B cell (primary cell): ENCODE data around the gene AFDN. TPM values are rescaled to one million over a fixed set of nuclear protein-coding genes. Genes with fewer than 3 reads are reported as not detected.

ENCODE experiments used
- ATAC-seq: fragments of 200-7000 bp; cut with Tn5 transposase; one replicate; pipeline ENCODE4 v1.10.0; 2021; ENCODE audit warnings: low read depth, mild to moderate bottlenecking, moderate number of reproducible peaks, moderate library complexity
- CTCF ChIA-PET: fragments of 350-600 bp; sonication (Branson Sonifier 250); formaldehyde crosslinking; loops from one replicate; lab custom pipeline; 2021; ENCODE audit warnings: antibody characterized with exemption, inconsistent platforms; lab: Charles Lee
- POLR2A ChIA-PET: fragments of 350-600 bp; sonication (Branson Sonifier 250); formaldehyde crosslinking; loops from one replicate; lab custom pipeline; 2021; ENCODE audit warnings: antibody characterized with exemption; lab: Charles Lee
- DNase-seq: peaks from one replicate; pipeline ENCODE4 v3.0.0; 2013
- H2AFZ ChIP-seq: 2 replicates; pipeline ENCODE4 v1.6.1; 2012; ENCODE audit warnings: mild to moderate bottlenecking, low read depth, low read length; ENCODE audit not compliant: insufficient read depth, poor library complexity, severe bottlenecking
- H3K27ac ChIP-seq, 2 donors: 1 replicate in 1 of 2; 2 replicates in 1 of 2; pipeline ENCODE4 v1.5.1; 2012 to 2013; ENCODE audit warnings: low read length in 2 of 2, mild to moderate bottlenecking in 2 of 2, moderate library complexity in 1 of 2
- H3K27me3 ChIP-seq, 4 experiments: fragments of 200-600 bp in 1 of 4; sonication (generic) in 1 of 4; replicated peaks in 1 of 4; 1 replicate in 2 of 4; 2 replicates in 2 of 4; pipeline versions ENCODE4 v1.6.1 to v1.7.0; 2013 to 2016; ENCODE audit warnings: low read length in 3 of 4, mild to moderate bottlenecking in 2 of 4, mixed read lengths in 1 of 4, moderate library complexity in 1 of 4; ENCODE audit not compliant: insufficient read depth in 4 of 4, control insufficient read depth in 3 of 4; ENCODE audit errors: control extremely low read depth in 1 of 4
- H3K36me3 ChIP-seq, 2 experiments: replicated peaks in 1 of 2; 1 replicate in 1 of 2; 2 replicates in 1 of 2; pipeline versions ENCODE4 v1.6.1 to v1.7.1; 2013; ENCODE audit warnings: low read length in 1 of 2; ENCODE audit not compliant: insufficient read depth in 2 of 2, control insufficient read depth in 1 of 2; ENCODE audit errors: control extremely low read depth in 1 of 2, extremely low read depth in 1 of 2
- H3K4me1 ChIP-seq, 2 donors: fragments of 200-600 bp in 1 of 2; sonication (generic) in 1 of 2; 1 replicate in 1 of 2; 2 replicates in 1 of 2; pipeline versions ENCODE4 v1.5.1 to v1.6.1; 2013 to 2017; ENCODE audit warnings: low read length in 2 of 2; ENCODE audit not compliant: control insufficient read depth in 2 of 2, insufficient read depth in 2 of 2
- H3K4me2 ChIP-seq: replicated peaks from 2 replicates; pipeline ENCODE3; 2012; ENCODE audit warnings: mild to moderate bottlenecking, low read depth, low read length; ENCODE audit not compliant: poor library complexity, severe bottlenecking
- H3K4me3 ChIP-seq, 5 experiments: fragments of 200-600 bp in 1 of 5; sonication (generic) in 1 of 5; 1 replicate in 3 of 5; 2 replicates in 2 of 5; pipeline versions ENCODE4 v1.5.1 to v1.7.0; 2011 to 2016; ENCODE audit warnings: low read length in 4 of 5, mild to moderate bottlenecking in 4 of 5, low read depth in 2 of 5, control low read depth in 1 of 5, moderate library complexity in 1 of 5; ENCODE audit not compliant: insufficient read depth in 1 of 5; ENCODE audit errors: control extremely low read depth in 1 of 5, extremely low read depth in 1 of 5
- H3K79me2 ChIP-seq: fragments of 200-600 bp; sonication (generic); one replicate; pipeline ENCODE4 v1.6.0; 2016; ENCODE audit warnings: low read length; ENCODE audit not compliant: control insufficient read depth, insufficient read depth
- H3K9ac ChIP-seq: fragments of 200-600 bp; sonication (generic); 2 replicates; pipeline ENCODE4 v1.6.1; 2017; ENCODE audit warnings: mild to moderate bottlenecking, low read length, moderate library complexity
- H3K9me3 ChIP-seq, 3 donors: one replicate each; pipeline versions ENCODE4 v1.6.1 to v1.7.1; 2013; ENCODE audit warnings: low read length in 2 of 3; ENCODE audit not compliant: control insufficient read depth in 2 of 3, insufficient read depth in 1 of 3; ENCODE audit errors: control extremely low read depth in 1 of 3
- H4K20me1 ChIP-seq: 2 replicates; pipeline ENCODE4 v1.6.0; 2012; ENCODE audit warnings: mild to moderate bottlenecking, low read length; ENCODE audit not compliant: insufficient read depth, control insufficient read depth, poor library complexity, severe bottlenecking
- H3K27ac Mint-ChIP-seq: one replicate; pipeline ENCODE4 v1.8.0; 2021; ENCODE audit warnings: mixed read lengths
- H3K27me3 Mint-ChIP-seq: one replicate; pipeline ENCODE4 v1.8.0; 2021; ENCODE audit warnings: mixed read lengths
- H3K4me1 Mint-ChIP-seq: one replicate; pipeline ENCODE4 v1.8.0; 2021; ENCODE audit warnings: mixed read lengths
- H3K4me3 Mint-ChIP-seq: one replicate; pipeline ENCODE4 v1.8.0; 2021; ENCODE audit warnings: mixed read lengths
- H3K9me3 Mint-ChIP-seq: one replicate; pipeline ENCODE4 v1.8.0; 2022; ENCODE audit warnings: mixed read lengths; ENCODE audit not compliant: insufficient read depth
- CTCF ChIP-seq: fragments of 200-600 bp; IDR thresholded peaks from one replicate; pipeline ENCODE4 v1.8.0; 2022; ENCODE audit warnings: antibody characterized with exemption, mild to moderate bottlenecking
- EZH2 ChIP-seq: IDR thresholded peaks from 2 replicates; pipeline ENCODE4 v1.6.1; 2012; ENCODE audit warnings: borderline replicate concordance, low read depth, mild to moderate bottlenecking, moderate library complexity, low read length; ENCODE audit not compliant: insufficient read depth, poor library complexity, severe bottlenecking
- WGBS: methylation state at CpG from one replicate; pipeline ENCODE4 v1.1.5; 2013; ENCODE audit warnings: missing lambda C conversion rate; ENCODE audit not compliant: insufficient coverage; 5-methylcytosine and 5-hydroxymethylcytosine counted together
- intact Hi-C: fragments of 100-400 bp; cut with micrococcal nuclease; formaldehyde crosslinking; loops from one replicate; pipeline ENCODE4 v1.10.0; 2022
- polyA plus RNA-seq: library from polyadenylated mRNA; depleted of rRNA; stranded (reverse); fragments of >200 nt; gene quantifications from 2 replicates; pipeline ENCODE4 v1.2.3, GENCODE V29; 2012
- total RNA-seq, 2 donors: library from RNA; stranded (reverse); fragments of 120-200 nt in 1 of 2; gene quantifications; 1 replicate in 1 of 2; 2 replicates in 1 of 2; pipeline versions ENCODE4 v1.2.3 to v1.2.4, GENCODE V29; 2013 to 2022

AFDN gene
- total and polyA plus RNA-seq, 2 donors (not counting 1 experiment from before 2014, with no cell fraction given), result 15.4 to 70.5 TPM

- peaks cover 0 to 15% (median 0%) of the 10 kb centered on the region in 3 donors for H3K9me3 ChIP-seq
- H4K20me1 ChIP-seq, result no peaks in the 10 kb centered on the region
- no peaks in the 10 kb centered on the region for H3K79me2 ChIP-seq
- no peak overlapping the region for H3K27ac Mint-ChIP-seq
- H3K4me3 Mint-ChIP-seq, result no peak overlapping the region
- peaks cover 31 to 33% of the 10 kb centered on the region in 2 donors for H3K4me1 ChIP-seq
- peaks cover 0 to 28% (median 17%) of the 10 kb centered on the region in 4 experiments for H3K27me3 ChIP-seq
- POLR2A ChIA-PET, result no interaction called here
- no peak overlapping the region for H3K27ac ChIP-seq
- intact Hi-C loops, result loop anchor here (2.0 to 5.0 kb wide), 2 partner anchors 477 to 1203 kb away; partner anchors contain the start of gene RPS6KA2
- H3K4me2 ChIP-seq, result no peak overlapping the region
- ATAC-seq, result no peak
- H3K9ac ChIP-seq, result no peak overlapping the region
- H2AFZ ChIP-seq, result no peak overlapping the region
- H3K36me3 ChIP-seq, result no peaks in the 10 kb centered on the region
- DNase-seq, result no peak
- TF ChIP-seq CTCF, result no peak
- TF ChIP-seq EZH2, result no peak
- peaks cover 44% of the 10 kb centered on the region for H3K4me1 Mint-ChIP-seq
- no peaks in the 10 kb centered on the region for H3K9me3 Mint-ChIP-seq
- H3K27me3 Mint-ChIP-seq, result peaks cover 25% of the 10 kb centered on the region
- CTCF ChIA-PET, result no interaction called here
- no peak overlapping the region for H3K4me3 ChIP-seq
Measured at GRCh38 chr6:167829513-167829912, 2.8 kb downstream of the AFDN start.

GRCh38 chr6:167831281-167831828, 4.6 kb downstream of the AFDN start:
- POLR2A ChIA-PET, result no interaction called here
- no peak overlapping the region for H3K27ac ChIP-seq
- ATAC-seq, result no peak

More at GRCh38 chr6:167831281-167831828, 4.6 kb downstream of the AFDN start:
- TF ChIP-seq CTCF (no peak), EZH2 (no peak)
- Histone ChIP-seq H3K36me3 (no peaks in the 10 kb centered on the region), H3K4me2 (no peak overlapping the region), H3K4me3 (no peak overlapping the region), H4K20me1 (no peaks in the 10 kb centered on the region), H3K79me2 (no peaks in the 10 kb centered on the region), H3K27me3 (peaks cover 0 to 27% (median 6%) of the 10 kb centered on the region in 4 experiments), H3K4me1 (peaks cover 17 to 21% of the 10 kb centered on the region in 2 donors), H3K9me3 (peaks cover 0 to 2% (median 0%) of the 10 kb centered on the region in 3 donors), H2AFZ (no peak overlapping the region), H3K9ac (no peak overlapping the region)
- Mint-ChIP-seq H3K27me3 (peaks cover 16% of the 10 kb centered on the region), H3K9me3 (no peaks in the 10 kb centered on the region), H3K4me1 (peaks cover 30% of the 10 kb centered on the region), H3K4me3 (no peak overlapping the region), H3K27ac (no peak overlapping the region)
- no peak for DNase-seq
- 50% methylated on average over 1 of the region's 3 CpGs for WGBS
- intact Hi-C loops, result no loop called here
- CTCF ChIA-PET, result interaction anchor here (0.5 kb wide), 1 partner anchor 479 kb away, joined by 3 read pairs; no protein-coding TSS in a partner anchor
